Stimulated activated CD4-positive, alpha-beta T cell treated with anti-CD3 and anti-CD28 coated beads, Interleukin-15, amount 100 ng/mL, for 48 hours (primary cell): ENCODE measurements around the gene HNRNPAB.
"Not testable (repeated sequence)": the region's sequence is repeated elsewhere in the genome, so short reads cannot be mapped to it uniquely, and the experiment has no call there.

Experiments used
- DNase-seq, 2 donors: peaks; one replicate each; pipeline ENCODE4 v3.0.0-alpha.2; 2020; ENCODE audit warnings: low read depth in 2 of 2

HNRNPAB gene

GRCh38 chr5:178230879-178231538, 26.7 kb downstream of the HNRNPAB start:
- DNase-seq, result no peak

- no peak for DNase-seq
Observed at GRCh38 chr5:178231539-178232123, 27.3 kb downstream of the HNRNPAB start.

- peak; percentile 37 to 63 for DNase-seq
Observed at GRCh38 chr5:178232124-178232919, 28.0 kb downstream of the HNRNPAB start, which contains the start of gene PHYKPL. PHYKPL (minus strand) TSS chr5:178232802; CDS start chr5:178232550, 252 bp downstream.

- DNase-seq, result no peak
Observed at GRCh38 chr5:178232920-178233429, 28.6 kb downstream of the HNRNPAB start.

- DNase-seq, result no peak
Observed at GRCh38 chr5:178234121-178234749, 29.9 kb downstream of the HNRNPAB start.

- DNase-seq, result peak; percentile 48 to 71
Observed at GRCh38 chr5:178234750-178235587, 30.6 kb downstream of the HNRNPAB start.

- no peak for DNase-seq
Observed at GRCh38 chr5:178235588-178235974, 31.2 kb downstream of the HNRNPAB start.

GRCh38 chr5:178236126-178236525, 31.8 kb downstream of the HNRNPAB start:
- DNase-seq, result no peak

- no peak for DNase-seq
Observed at GRCh38 chr5:178236679-178237078, 32.3 kb downstream of the HNRNPAB start.

- DNase-seq, result no peak
Observed at GRCh38 chr5:178237431-178238312, 33.3 kb downstream of the HNRNPAB start.

GRCh38 chr5:178238313-178238635, 33.9 kb downstream of the HNRNPAB start:
- DNase-seq, result no peak

GRCh38 chr5:178238711-178239592, 34.6 kb downstream of the HNRNPAB start:
- DNase-seq, result no peak

- DNase-seq, result not testable (repeated sequence)
Observed at GRCh38 chr5:178239626-178240301, 35.4 kb downstream of the HNRNPAB start.

- DNase-seq, result no peak
Observed at GRCh38 chr5:178240341-178240741, 36.0 kb downstream of the HNRNPAB start.

- DNase-seq, result no peak
Observed at GRCh38 chr5:178240766-178241165, 36.4 kb downstream of the HNRNPAB start.

GRCh38 chr5:178241231-178241663, 36.9 kb downstream of the HNRNPAB start:
- no peak for DNase-seq

GRCh38 chr5:178241688-178242231, 37.4 kb downstream of the HNRNPAB start:
- no peak for DNase-seq

- no peak for DNase-seq
Observed at GRCh38 chr5:178242416-178242815, 38.1 kb downstream of the HNRNPAB start.
